HG03039 (cell line): ENCODE data around the gene KRTAP10-2.
"Not testable (repeated sequence)": the region's sequence is repeated elsewhere in the genome, so short reads cannot be mapped to it uniquely, and the experiment has no call there.

ENCODE experiments used
- ATAC-seq: cut with Tn5 transposase; IDR thresholded peaks from one replicate; pipeline ENCODE4 v1.9.1; 2021; ENCODE audit warnings: mild to moderate bottlenecking, moderate library complexity; ENCODE audit not compliant: unreplicated experiment

Gene KRTAP10-2

GRCh38 chr21:44568261-44568660 lies 17.0 kb upstream of the KRTAP10-2 start:
- ATAC-seq, result no peak

DNA sequence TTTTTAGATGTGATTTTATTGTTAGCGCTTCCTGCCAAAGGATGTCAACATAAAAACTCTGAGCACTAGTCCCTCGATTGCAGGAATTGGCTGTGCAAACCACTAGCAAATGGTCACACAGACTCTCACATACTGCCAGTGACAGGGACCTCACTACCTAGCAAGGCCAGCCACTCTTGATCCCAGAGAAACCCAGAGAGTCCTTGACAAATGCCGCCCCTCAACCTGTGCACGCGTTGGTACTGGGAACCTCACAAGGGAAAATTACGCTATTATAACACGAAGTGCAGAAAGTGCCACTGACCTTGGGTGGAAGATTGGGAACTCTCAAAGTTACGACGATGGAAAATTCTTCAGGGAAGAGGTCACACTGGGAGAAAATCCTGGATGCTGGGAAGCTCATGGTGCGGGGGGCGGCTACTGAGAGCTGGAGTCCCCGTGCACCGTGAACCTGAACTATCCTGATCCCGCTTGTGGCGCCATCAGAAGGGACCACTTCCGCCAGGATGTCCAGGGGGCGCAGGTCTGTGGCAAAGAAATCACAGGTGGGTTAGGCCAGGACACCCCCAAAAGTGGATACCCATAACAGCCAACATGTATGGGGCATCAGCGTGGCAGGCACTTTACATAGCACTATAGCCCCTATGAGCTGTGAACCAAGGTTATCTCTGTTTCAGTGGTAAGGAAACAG lies 16.3 kb upstream of the KRTAP10-2 start:
- no peak for ATAC-seq

DNA sequence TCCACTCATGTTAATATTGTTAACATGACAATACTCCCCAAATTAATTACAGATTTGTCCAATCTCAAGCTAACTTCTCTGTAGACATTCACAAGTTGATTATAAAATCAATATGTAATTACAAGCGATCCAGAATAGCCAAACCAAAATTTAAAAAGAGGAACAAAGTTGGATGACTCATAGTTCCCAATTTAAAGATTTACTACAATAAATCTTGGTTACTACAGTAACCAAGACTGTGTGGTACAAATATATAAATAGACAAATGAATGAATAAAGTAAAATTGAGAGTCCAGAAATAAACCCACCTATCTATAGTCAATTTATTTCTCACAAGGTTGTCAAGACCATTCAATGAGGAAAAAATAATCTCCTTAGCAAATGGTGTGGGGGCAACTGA lies 15.1 kb upstream of the KRTAP10-2 start:
- ATAC-seq, result no peak

GRCh38 chr21:44564886-44565598 lies 13.7 kb upstream of the KRTAP10-2 start:
- no peak for ATAC-seq

DNA sequence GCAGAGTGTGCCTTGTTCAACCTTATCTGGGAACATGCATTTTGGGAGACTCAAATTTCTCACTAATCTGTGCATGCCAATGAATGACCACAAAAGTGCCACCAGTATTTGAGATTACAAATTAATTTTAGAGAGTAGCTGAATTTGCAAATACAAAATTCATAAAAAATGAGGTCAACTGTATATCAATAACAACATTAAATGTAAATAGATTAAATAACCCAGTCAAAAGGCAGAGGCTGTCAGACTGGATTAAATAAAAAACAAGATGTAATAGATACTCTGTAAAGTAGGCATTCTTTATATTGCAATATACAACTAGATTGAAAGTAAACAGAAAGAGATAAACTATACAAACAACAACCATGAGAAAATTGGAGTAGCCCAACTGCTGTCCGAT lies 12.8 kb upstream of the KRTAP10-2 start:
- no peak for ATAC-seq

DNA sequence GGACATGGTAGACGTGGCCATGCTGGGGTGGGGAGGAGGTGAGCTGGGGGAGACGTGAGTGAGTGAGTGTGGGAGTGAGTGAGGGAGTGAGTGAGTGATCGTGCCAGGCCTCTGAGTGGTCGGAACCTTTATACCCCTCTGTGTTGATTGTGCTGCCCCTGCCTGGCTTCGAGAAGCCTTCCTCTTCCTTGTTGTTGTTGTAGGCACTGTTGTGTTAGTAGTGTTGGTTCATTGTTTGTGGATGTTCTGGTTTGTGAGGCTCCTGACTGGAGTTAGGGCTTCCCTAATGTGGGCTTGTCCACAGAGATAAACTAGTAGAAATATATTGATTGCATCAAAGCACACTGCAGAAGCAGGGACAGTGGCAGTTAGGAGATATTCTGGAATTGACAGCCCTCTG lies 7.4 kb upstream of the KRTAP10-2 start, which contains the start of gene KRTAP10-3:
TSS of gene KRTAP10-3 (minus strand) at position 101 of the 400 bp plus-strand sequence. CDS start at position 21, 80 bp downstream.
- no peak for ATAC-seq

DNA sequence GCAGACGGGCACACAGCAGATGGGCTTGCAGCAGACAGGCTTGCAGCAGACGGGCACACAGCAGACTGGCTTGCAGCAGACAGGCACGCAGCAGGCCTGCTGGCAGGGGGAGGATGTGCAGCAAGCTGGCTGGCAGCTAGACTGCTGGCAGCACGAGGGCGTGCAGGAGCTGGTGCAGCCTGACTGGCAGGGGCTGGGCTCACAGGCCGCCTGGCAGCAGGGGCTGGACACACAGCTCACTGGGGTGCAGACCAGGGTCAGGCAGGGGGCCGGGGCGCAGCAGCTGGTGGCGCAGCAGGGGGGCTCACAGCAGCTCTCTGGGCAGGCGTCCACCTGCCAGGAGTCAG lies 7.0 kb upstream of the KRTAP10-2 start:
- not testable (repeated sequence) for ATAC-seq

- no peak for ATAC-seq
Observed at GRCh38 chr21:44557491-44558328, 6.4 kb upstream of the KRTAP10-2 start.

GRCh38 chr21:44556879-44557278 lies 5.6 kb upstream of the KRTAP10-2 start:
- ATAC-seq, result no peak

GRCh38 chr21:44555200-44555875 lies 4.0 kb upstream of the KRTAP10-2 start:
- no peak for ATAC-seq

DNA sequence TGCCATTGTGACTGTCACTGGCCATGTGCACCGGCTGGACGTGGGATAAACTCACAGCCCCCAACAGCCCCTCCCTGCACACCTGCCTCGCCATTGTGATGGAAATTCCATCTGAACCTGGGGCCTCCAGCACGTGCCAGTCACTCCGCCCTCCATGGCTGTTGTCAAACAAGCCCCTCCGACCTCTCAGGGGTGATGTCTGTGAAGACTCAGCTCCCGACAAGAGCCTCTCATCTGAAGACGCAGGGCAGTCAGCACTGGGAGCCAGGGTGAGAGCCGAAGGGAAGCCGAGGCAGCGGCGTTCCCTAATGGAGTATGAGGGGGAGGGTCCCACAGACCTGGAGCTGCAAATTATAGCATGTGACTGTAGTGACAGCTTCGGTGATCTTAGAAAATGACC lies 1.4 kb upstream of the KRTAP10-2 start:
- no peak for ATAC-seq

DNA sequence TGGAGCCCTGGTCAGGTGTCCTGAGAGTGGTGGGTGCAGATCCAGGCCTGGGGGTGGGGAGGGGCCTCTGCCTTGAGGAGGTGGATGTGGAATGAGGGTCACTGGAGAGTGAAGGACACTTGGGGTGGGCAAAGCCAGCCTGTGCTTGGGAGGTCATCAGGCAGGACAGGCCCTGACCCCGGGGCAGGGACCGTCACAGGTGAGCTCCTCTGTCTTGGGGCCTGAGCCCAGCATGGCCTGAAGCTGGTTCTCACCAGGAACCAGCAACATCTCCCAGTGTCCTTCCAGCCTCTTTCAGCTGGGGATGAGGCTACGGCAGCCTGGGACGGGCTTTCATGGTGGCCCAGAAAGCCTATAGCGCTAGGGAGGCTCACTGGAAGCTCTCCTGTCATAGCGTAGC lies 831 bp upstream of the KRTAP10-2 start:
- ATAC-seq, result no peak

- no peak for ATAC-seq
Observed at GRCh38 chr21:44550807-44551206, 498 bp downstream of the KRTAP10-2 start.

DNA sequence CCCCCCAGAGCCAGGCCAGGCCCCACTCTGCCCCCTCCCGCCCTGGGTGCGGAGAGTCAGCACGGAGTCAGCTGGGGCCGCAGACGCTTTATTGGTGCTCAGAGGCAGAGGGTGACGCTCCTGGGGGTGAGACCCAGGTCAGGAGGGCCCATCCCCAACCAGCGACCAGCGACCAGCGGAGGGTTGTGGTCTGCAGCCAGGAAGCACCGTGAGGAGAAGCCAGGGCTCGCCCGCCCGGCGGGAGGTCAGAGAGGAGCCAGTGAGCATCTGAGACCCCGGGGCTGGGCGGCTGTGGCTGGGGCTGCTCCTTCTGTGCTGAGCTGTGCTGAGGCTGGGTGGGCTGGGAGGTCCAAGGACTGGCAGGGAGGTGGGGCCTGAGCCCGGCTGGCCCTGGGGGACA lies 1.0 kb downstream of the KRTAP10-2 start:
- not testable (repeated sequence) for ATAC-seq

GRCh38 chr21:44549525-44550211 lies 1.6 kb downstream of the KRTAP10-2 start:
- no peak for ATAC-seq

DNA sequence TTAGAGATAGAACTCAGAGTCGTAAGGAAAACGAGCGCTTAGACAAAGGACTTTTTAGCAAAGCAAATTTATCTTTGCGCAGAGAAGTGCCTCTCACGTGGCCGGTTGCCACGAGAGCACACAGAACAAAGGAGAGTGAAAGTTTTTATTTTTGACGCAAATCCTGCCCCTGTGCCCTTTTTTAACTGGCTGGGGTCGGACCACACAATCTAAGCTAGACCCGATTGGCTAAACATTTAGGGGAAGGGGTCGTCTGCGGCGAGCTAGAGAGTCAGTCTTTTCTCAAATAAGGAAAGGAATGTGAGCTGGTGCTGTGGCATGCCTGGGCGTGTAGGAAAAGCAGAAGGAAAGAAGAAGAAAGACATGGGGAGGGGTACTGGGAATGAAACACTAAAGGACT lies 2.4 kb downstream of the KRTAP10-2 start:
- ATAC-seq, result no peak

DNA sequence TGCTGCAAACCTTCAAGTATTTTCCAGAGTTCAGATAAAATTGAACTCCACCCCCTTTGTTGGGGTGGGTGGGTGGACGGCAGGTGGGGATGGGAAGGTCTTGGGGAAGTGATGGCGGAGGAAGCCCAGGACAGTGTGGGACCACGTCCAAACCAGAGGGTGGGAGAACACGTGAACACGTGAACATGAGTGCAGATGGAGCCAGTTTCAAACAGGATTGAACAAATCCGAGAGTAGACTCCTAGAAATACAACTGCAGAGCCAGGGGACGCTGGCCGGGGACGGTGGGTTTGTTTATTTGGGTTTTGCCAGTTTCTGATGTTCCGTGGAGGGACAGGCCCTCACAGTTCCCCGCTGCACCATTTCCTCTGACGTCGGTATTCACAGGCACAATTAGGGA lies 2.9 kb downstream of the KRTAP10-2 start:
- ATAC-seq, result no peak

- ATAC-seq, result no peak
Observed at GRCh38 chr21:44547656-44548331, 3.5 kb downstream of the KRTAP10-2 start.

DNA sequence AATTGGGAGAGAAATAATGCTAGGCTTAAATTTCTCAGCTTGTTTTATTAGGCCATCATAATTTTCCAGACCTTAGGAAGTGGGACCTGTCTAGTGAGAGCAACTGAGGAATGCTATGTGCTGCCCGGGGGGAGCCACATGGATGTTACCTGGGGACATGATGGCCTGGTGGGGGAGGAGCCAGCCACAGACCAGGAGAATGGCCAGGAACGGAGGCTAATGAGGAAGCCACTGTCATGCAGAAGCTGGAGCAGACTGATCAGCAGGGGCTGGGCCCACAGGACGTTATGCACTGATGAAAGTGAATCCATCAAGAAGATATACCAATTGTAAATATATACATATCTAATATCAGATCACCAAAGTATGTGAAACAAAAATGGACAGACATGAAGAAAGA lies 6.7 kb downstream of the KRTAP10-2 start:
- ATAC-seq, result no peak

DNA sequence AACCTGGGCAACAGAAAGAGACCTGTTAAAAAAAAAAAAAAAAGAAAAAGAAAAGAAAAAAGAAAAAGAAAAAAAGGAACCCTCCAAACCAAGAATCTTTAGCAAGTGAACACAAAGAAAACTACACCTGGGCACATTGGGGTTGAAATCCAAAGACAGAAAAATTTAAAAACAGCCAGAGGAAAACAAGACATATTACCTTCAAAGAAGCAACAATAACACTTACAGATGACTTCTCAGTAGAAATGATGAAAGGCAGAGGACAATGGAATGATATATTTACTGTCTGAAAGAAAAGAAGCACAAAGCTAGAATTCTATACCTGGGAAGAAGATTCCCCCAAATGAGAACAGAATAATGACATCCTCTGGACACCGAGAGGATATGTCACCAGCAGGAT lies 8.6 kb downstream of the KRTAP10-2 start:
- ATAC-seq, result no peak
